GM21825 (cell line): ENCODE results near the gene ART1.

Experiments used
- ATAC-seq: cut with Tn5 transposase; IDR thresholded peaks from one replicate; pipeline ENCODE4 v1.9.1; 2021; ENCODE audit warnings: mild to moderate bottlenecking, moderate library complexity; ENCODE audit not compliant: unreplicated experiment

Gene ART1

GRCh38 chr11:3664032-3664630, 19.2 kb downstream of the ART1 start:
- no peak for ATAC-seq

- ATAC-seq = no peak
These were observed 20.6 kb downstream of the ART1 start for GRCh38 chr11:3665336-3666022.

- ATAC-seq = no peak
These were observed 21.1 kb downstream of the ART1 start for GRCh38 chr11:3666023-3666530.

DNA sequence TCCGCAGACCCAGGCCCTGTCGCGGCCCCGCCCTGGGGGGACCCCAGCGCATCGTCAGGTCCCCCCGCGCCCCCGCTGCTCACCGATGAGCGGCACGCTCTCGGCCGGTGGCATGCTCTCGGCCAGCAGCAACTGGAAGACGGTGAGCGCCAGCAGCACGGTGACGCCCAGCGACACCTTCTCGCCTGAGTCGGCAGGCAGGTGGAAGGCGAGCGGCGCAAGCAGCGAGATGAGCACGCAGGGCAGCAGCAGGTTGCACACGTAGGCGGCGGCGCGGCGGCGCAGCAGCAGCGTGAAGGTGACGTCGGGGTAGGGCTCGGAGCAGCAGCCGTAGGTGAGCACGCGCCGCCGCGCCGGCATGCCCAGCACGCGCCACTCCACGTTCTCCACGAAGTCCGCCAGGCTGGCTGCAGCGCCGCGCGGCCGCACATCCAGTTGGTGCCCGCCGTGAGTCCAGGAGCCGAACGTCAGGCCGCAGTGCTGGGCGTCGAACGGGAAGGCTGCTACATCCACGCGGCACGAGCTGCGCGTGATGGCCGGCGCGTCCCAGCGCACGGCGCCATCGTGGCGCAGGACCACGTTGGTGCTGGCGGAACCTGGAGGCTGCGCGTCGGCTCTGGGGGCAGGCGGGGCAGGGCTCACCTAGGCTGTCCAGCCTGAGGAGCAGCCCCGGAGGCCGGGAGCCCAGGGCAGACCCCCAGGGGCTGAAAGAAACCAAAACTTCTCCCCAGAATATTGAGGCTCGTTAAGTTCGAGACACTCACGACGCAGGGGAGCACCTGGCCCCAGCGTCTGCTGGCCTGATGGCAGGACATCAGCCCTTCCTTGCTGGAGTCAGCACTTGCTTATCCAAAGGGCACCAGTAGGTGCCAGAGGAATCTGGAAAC, 22.5 kb downstream of the ART1 start:
- no peak for ATAC-seq

- ATAC-seq = no peak
These were observed 24.2 kb downstream of the ART1 start for GRCh38 chr11:3669128-3669527.

DNA sequence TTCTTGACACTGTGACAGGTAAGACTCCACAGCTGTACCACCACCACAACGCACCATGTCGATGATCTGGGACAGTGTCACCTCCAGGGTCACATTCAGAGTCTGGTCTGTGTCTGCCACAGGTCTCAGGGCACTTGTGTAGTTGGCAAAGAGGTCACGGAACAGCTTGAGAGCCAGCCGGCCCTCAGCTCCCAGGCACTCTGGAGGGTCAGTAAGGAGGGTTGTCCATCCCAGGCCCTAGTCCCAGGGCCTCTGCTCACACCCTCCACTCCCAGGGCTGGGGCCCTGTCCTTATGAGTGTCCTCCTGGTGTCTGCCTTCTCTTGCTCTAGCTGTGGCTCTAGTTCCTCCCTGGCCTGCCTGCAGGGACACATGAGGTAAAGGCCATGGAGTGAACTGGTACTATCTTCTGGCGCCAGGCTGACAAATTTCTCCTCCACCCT, 24.8 kb downstream of the ART1 start:
- no peak for ATAC-seq

DNA sequence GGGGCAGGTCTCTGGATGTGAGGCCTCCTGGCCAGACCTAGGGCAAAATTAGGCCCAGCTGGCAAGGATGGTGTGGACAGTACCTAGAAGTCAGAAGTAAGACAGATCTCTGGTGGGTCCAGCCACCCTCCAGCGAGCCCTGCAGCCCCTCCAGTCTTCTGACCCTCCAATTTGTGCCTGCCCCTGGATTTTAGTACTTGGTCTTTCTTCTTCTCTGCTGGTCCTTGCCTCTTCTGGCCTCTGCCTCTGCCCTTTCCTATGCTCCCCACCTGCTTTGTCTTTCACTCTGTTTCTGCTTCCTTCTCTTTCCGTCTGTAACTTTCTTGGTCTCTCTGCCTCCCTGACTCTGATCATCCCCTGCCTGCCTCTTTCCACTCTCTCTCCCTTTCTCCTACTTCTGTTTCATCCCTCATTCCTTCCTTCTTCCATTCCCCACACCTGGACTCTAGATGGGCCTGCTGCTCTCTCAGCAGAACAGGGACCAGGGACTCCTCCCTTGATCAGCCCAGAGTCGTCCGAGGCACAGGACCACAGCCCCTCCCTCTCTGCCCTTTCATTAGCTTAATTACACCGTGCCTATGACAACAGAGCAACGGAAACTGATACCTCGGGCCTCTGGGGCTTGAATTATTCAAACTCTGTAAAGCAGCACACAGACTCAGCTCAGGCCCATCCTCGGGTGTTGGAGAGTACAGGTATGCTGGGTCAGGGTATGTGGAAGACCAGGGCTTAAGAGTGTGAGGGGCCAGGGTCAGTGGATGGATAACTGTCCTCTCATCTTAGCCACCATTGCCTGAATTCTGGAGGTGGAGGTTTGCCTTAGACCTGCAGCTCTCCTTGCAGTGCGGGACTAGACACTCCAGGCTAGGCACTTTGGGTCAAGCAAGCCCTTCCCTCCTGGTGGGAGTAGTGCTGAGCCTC, 26.7 kb downstream of the ART1 start, which contains the start of gene CHRNA10:
Gene CHRNA10, minus strand, starts transcription at position 51 of the 921 bp plus-strand sequence. CDS start 72 bp downstream, outside the sequence.
- ATAC-seq = no peak

DNA sequence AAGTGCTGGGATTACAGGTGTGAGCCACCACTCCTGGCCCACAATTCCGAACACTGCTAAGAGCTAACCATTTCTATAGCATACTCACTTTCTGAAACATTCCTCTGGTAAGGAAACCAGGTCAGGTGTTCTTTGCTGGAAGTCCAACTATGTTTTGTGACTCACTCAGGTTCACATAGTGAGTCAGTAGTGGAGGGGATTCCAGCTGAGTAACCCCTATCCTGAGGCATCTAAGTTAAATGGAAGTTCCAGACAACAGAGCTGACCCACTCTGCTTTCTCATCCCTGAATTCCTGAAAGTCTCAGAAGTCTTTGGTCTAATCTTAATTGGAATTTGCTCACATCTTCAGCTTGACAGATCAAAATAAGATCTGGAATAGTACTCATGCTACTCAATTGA, 29.3 kb downstream of the ART1 start:
- ATAC-seq = no peak

DNA sequence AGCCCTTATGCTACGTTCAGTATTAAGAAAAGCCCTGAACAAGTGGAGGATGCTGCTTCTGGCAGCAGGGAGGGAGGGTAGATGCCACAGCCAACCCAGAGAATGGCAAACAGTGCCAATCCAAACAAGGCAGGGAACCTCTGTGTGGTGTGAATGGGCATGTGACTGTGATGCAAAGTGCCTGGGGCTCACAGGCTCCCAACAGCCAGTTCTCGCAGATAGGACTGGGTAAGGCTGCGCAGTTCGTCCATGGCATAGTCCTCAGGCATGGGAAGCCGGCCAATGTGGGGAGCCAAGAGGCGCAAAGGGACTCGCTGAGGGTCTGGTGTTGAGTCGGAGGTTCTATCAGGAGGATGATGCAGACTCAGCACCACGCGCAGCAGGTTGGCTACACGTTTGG, 31.0 kb downstream of the ART1 start:
- no peak for ATAC-seq

GRCh38 chr11:3679077-3679476, 34.1 kb downstream of the ART1 start:
- no peak for ATAC-seq

GRCh38 chr11:3683039-3683438, 38.1 kb downstream of the ART1 start:
- ATAC-seq = no peak

- ATAC-seq = no peak
These were observed 39.3 kb downstream of the ART1 start for GRCh38 chr11:3684129-3684818.

DNA sequence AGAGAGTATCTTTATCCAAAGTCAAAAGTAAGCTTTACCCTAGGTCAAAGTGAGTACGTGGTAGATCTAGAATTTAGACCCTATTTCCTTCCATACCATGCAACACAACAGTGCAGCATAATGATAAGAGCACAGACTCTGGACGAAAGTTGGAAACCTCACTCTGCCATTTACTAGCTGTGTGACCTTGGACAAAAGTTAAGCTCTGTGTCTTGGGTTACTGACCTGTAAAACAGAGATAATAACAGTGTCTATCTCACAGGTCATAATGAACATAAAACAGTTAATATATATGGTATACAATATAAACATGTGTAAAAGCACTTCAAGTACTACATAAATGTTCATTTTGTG, 39.9 kb downstream of the ART1 start:
- no peak for ATAC-seq

DNA sequence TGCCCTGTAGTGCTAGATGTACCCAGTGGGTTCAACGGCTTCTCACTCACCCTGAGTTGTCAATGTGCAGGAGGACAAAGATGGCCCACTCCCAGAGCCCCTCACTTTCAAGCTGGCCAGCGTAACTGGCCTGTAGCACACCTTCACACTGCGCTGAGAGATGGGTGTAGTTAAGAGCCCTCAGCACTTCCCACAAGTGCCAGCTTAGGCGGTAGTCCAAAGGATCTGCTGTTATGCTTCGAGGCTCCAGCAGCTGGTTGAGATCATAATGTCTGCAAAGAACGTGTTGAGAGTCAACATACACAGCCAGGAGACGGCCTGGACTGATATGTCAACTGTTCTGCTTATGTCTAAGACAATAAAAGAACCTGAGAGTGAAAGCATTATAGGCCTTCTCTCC, 41.0 kb downstream of the ART1 start:
- no peak for ATAC-seq

- no peak for ATAC-seq
These were observed 41.8 kb downstream of the ART1 start for GRCh38 chr11:3686751-3687150.

- ATAC-seq = no peak
These were observed 55.5 kb downstream of the ART1 start for GRCh38 chr11:3700410-3700809.

- ATAC-seq = no peak
These were observed 56.0 kb downstream of the ART1 start for GRCh38 chr11:3700910-3701309.

DNA sequence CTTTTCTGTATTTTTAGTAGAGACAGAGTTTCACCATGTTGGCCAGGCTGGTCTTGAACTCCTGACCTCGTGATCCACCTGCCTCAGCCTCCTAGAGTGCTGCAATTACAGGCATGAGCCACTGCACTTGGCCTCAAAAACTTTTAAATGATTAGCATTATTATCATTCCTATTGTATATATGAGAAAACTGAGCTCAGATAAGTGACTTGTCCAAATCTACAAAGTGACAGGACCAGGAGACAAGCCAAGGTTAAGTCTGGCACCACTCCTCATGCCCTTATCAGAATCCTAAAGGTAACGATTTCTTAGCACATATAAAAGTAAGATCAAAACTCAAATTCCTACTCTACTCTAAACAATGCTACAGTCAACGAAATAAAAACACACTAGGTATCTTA, 58.5 kb downstream of the ART1 start:
- no peak for ATAC-seq

DNA sequence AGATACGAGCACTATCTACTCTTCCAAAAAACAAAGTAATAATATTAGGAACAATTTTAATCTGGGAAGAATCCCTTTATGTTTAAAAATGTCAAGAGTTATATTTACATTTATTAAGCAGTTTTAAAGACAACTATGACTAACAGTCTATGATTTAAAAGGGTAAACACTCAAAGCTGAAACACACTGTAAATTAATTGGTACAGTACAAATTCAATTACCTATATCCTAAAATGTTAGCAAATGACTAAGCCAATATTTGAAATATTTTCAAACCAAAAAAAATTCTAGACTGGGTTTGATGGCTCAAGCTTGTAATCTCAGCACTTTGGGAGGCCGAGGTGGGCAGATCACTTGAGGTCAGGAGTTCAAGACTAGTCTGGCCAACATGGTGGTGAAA, 62.2 kb downstream of the ART1 start:
- no peak for ATAC-seq

GRCh38 chr11:3709977-3710376, 65.0 kb downstream of the ART1 start:
- ATAC-seq = no peak
